NB4 (cell line): ENCODE measurements around the gene ZNF793.
A peak's percentile ranks its signal among the peaks of the same experiment; 100 is the strongest.

ENCODE experiments used
- DNase-seq: peaks from one replicate; pipeline ENCODE4 v3.0.0; 2010; ENCODE audit warnings: low read depth
- H3K4me3 ChIP-seq: one replicate; pipeline ENCODE4 v1.5.1; 2011; ENCODE audit warnings: mild to moderate bottlenecking, low read depth, low read length, moderate library complexity
- CTCF ChIP-seq: IDR thresholded peaks from one replicate; pipeline ENCODE4 v1.5.1; 2012; ENCODE audit warnings: low read depth, low read length
- MAX ChIP-seq: IDR thresholded peaks from 2 replicates; pipeline ENCODE4 v1.6.1; 2011; ENCODE audit warnings: low read depth, low read length
- MYC ChIP-seq: IDR thresholded peaks from 2 replicates; pipeline ENCODE4 v1.6.1; 2011; ENCODE audit warnings: low read depth, low read length
- POLR2A ChIP-seq: IDR thresholded peaks from 2 replicates; pipeline ENCODE4 v1.6.1; 2011; ENCODE audit warnings: mild to moderate bottlenecking; ENCODE audit not compliant: insufficient read length; ENCODE audit errors: extremely low read depth

The ZNF793 gene

GRCh38 chr19:37507167-37507464 lies 377 bp downstream of the ZNF793 start:
- no peak overlapping the region for H3K4me3 ChIP-seq
- no peak for TF ChIP-seq CTCF
- no peak for TF ChIP-seq POLR2A
- no peak for TF ChIP-seq MAX
- no peak for TF ChIP-seq MYC
- no peak for DNase-seq

GRCh38 chr19:37511186-37511585 lies 4.4 kb downstream of the ZNF793 start:
- no peak for DNase-seq

GRCh38 chr19:37511821-37512220 lies 5.1 kb downstream of the ZNF793 start:
- TF ChIP-seq MAX (no peak), CTCF (no peak), MYC (no peak), POLR2A (no peak)
- H3K4me3 ChIP-seq, result no peak overlapping the region
- DNase-seq, result no peak

More at GRCh38 chr19:37511186-37511585, 4.4 kb downstream of the ZNF793 start:
- no peak for TF ChIP-seq POLR2A
- TF ChIP-seq MAX, result no peak
- TF ChIP-seq CTCF, result no peak
- no peak for TF ChIP-seq MYC
- no peak overlapping the region for H3K4me3 ChIP-seq

GRCh38 chr19:37513397-37513796 lies 6.7 kb downstream of the ZNF793 start:
- H3K4me3 ChIP-seq, result no peak overlapping the region
- TF ChIP-seq MAX (no peak), POLR2A (no peak), CTCF (no peak), MYC (no peak)
- DNase-seq, result no peak

GRCh38 chr19:37519890-37520289 lies 13.2 kb downstream of the ZNF793 start:
- no peak overlapping the region for H3K4me3 ChIP-seq
- peak; percentile 32 for DNase-seq
- TF ChIP-seq MAX, result no peak
- no peak for TF ChIP-seq CTCF
- TF ChIP-seq MYC, result no peak
- TF ChIP-seq POLR2A, result no peak

GRCh38 chr19:37537391-37537947 lies 30.7 kb downstream of the ZNF793 start:
- no peak for DNase-seq
- TF ChIP-seq POLR2A, result no peak
- TF ChIP-seq CTCF, result no peak
- no peak for TF ChIP-seq MAX
- no peak for TF ChIP-seq MYC
- H3K4me3 ChIP-seq, result no peak overlapping the region
